Measurements from ENCODE around the gene HPSE2. TPM values are rescaled to one million over a fixed set of nuclear protein-coding genes. Genes with fewer than 3 reads are reported as not detected.

The HPSE2 gene
- total and polyA plus RNA-seq, 2 of the 8 experiments (the other 6 are each of a cell fraction or from before 2014, with no cell fraction given), result 0.41 to 0.58 TPM

DNA sequence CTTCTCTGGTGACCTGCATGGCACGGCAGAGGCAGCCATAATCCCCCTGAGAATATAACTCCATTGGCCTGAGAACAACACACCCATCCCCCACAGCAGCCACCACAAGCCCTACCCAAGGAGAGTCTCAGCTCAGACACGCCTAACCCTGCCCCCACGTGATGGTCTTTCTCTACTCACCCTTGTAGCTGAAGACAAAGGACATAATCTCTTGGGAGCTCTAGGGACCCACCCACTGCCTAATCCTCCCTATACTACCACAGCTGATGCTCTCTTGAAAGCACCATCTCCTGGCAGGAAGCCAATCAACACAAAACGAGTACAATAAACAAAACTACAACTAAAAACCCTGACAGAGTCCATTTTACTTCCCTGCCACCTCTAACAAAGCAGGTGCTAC, 30.7 kb upstream of the HPSE2 start:
- H2BK12ac ChIP-seq (ENCODE audit: low read depth, low read length), result no peak overlapping the region
- no peaks in the 10 kb centered on the region for H4K20me1 ChIP-seq (replicated peaks in 1 of 2; ENCODE audit: control insufficient read depth in 1 of 2, insufficient read depth in 2 of 2, low read length in 2 of 2)
- H2BK120ac ChIP-seq (replicated peaks; ENCODE audit: low read depth, low read length), result no peak overlapping the region
- no peak overlapping the region for H4K8ac ChIP-seq (ENCODE audit: extremely low read depth, insufficient read depth, low read length)
- no peak overlapping the region for H3K9ac ChIP-seq (replicated peaks in 1 of 4; ENCODE audit: extremely low read depth in 1 of 4, low read depth in 3 of 4, low read length in 3 of 4)
- H2BK15ac ChIP-seq (ENCODE audit: low read length), result no peak overlapping the region
- H3K4me3 ChIP-seq (ENCODE audit: extremely low read depth in 1 of 4, insufficient read depth in 2 of 4, low read depth in 3 of 4, low read length in 4 of 4), result no peak overlapping the region
- no peak overlapping the region for H2BK20ac ChIP-seq (ENCODE audit: low read length)
- H3K9me3 ChIP-seq (ENCODE audit: insufficient read depth in 2 of 2, low read depth in 1 of 2, low read length in 1 of 2), result no peaks in the 10 kb centered on the region
- H3K79me1 ChIP-seq (ENCODE audit: low read depth, low read length), result no peaks in the 10 kb centered on the region
- peaks cover 0 to 3% (median 0%) of the 10 kb centered on the region in 4 experiments; a peak in 1 of 7 replicates for H3K4me1 ChIP-seq (replicated peaks in 1 of 4; ENCODE audit: control insufficient read depth in 3 of 4, insufficient read depth in 4 of 4, low read length in 3 of 4)
- no peak overlapping the region for H3K23ac ChIP-seq (ENCODE audit: insufficient read length)
- H2AK5ac ChIP-seq (ENCODE audit: low read depth, low read length), result no peak overlapping the region
- no peaks in the 10 kb centered on the region for H3K23me2 ChIP-seq (ENCODE audit: low read depth, low read length)
- WGBS, 2 experiments (ENCODE audit: extremely low coverage in 1 of 2, insufficient coverage in 1 of 2, insufficient read length in 1 of 2, insufficient replicate concordance in 2 of 2, low coverage in 1 of 2, low lambda C conversion rate in 2 of 2, missing lambda C conversion rate in 1 of 2), result 74% methylated on average over 4 of the region's 4 CpGs; no CpG with 5 or more reads in 1 of the 2 experiments
- FAIRE-seq (no peak), DNase-seq (ENCODE audit: low read depth in 1 of 2, low spot score in 2 of 2) (no peak)
- POLR2A ChIA-PET (ENCODE audit: partially characterized antibody), result no interaction called here
- H3K18ac ChIP-seq (ENCODE audit: extremely low read depth, low read length), result no peak overlapping the region
- no peaks in the 10 kb centered on the region for H3K27me3 ChIP-seq (replicated peaks in 1 of 4; ENCODE audit: control insufficient read depth in 3 of 4, extremely low read depth in 1 of 4, insufficient read depth in 3 of 4, low read length in 3 of 4)
- CTCF ChIA-PET (ENCODE audit: partially characterized antibody), result interaction anchor here (2.7 kb wide), 1 partner anchor 11 kb away, joined by 16 read pairs; no protein-coding TSS in a partner anchor
- H3K56ac ChIP-seq (replicated peaks; ENCODE audit: insufficient read length, low read depth, low read length), result no peak overlapping the region
- H2AFZ ChIP-seq (ENCODE audit: low read length), result no peak overlapping the region
- H4K5ac ChIP-seq (ENCODE audit: insufficient read length, low read depth, low read length), result no peak overlapping the region
- no peaks in the 10 kb centered on the region for H3K79me2 ChIP-seq (ENCODE audit: control insufficient read depth in 1 of 2, insufficient read depth in 2 of 2, low read length in 2 of 2)
- no peak overlapping the region for H3K27ac ChIP-seq (ENCODE audit: low read depth, low read length)
- no peak overlapping the region for H3K4me2 ChIP-seq (ENCODE audit: insufficient read depth in 1 of 2, low read depth in 2 of 2, low read length in 2 of 2)
- H3K36me3 ChIP-seq (ENCODE audit: control insufficient read depth in 2 of 4, insufficient read depth in 4 of 4, low read length in 3 of 4), result no peaks in the 10 kb centered on the region
- no peak overlapping the region for H2BK5ac ChIP-seq (ENCODE audit: low read depth, low read length)
- no peak overlapping the region for H3K4ac ChIP-seq (replicated peaks; ENCODE audit: insufficient read length, low read depth, low read length)
- H3K14ac ChIP-seq (ENCODE audit: insufficient read length), result no peak overlapping the region
- no peak overlapping the region for H4K91ac ChIP-seq (replicated peaks; ENCODE audit: insufficient read length, low read length)
- TF ChIP-seq BACH1 (IDR thresholded peaks at IDR 0.05; ENCODE audit: low read length) (no peak), NANOG (IDR thresholded peaks at IDR 0.05; ENCODE audit: insufficient read depth, low read depth, low read length, poor library complexity, severe bottlenecking) (no peak), CTBP2 (IDR thresholded peaks at IDR 0.05; ENCODE audit: borderline replicate concordance, insufficient read depth, insufficient read length, low read length) (no peak), CREB1 (IDR thresholded peaks at IDR 0.05) (no peak), KDM4A (IDR thresholded peaks at IDR 0.05; ENCODE audit: low read depth, low read length, severe bottlenecking) (no peak)

Measured in H1 (cell line).